Transverse colon (tissue), 4 donors: ENCODE measurements around the gene TIPARP. TPM values are rescaled to one million over a fixed set of nuclear protein-coding genes. Genes with fewer than 3 reads are reported as not detected.

ENCODE experiments used
- DNase-seq: peaks from one replicate; pipeline ENCODE4 v3.0.0-alpha.2; 2019
- H3K27ac ChIP-seq, 4 donors: fragments of 200-600 bp; sonication (generic); 2 replicates each; pipeline ENCODE4 v1.5.1; 2016 to 2018; ENCODE audit warnings: inconsistent platforms in 4 of 4
- H3K27me3 ChIP-seq: fragments of 200-600 bp; sonication (generic); 2 replicates; pipeline ENCODE4 v1.5.1; 2017; ENCODE audit warnings: inconsistent platforms
- H3K36me3 ChIP-seq, 4 donors: fragments of 200-600 bp; sonication (generic); 2 replicates each; pipeline ENCODE4 v1.5.1; 2017 to 2019; ENCODE audit warnings: inconsistent platforms in 4 of 4
- H3K4me1 ChIP-seq, 4 donors: fragments of 200-600 bp; sonication (generic); 2 replicates each; pipeline ENCODE4 v1.5.1; 2017 to 2020; ENCODE audit warnings: inconsistent platforms in 4 of 4
- H3K4me3 ChIP-seq, 4 donors: fragments of 200-600 bp; sonication (generic); 1 replicate in 1 of 4; 2 replicates in 3 of 4; pipeline versions ENCODE4 v1.5.1 to v1.6.1; 2017 to 2019; ENCODE audit warnings: inconsistent platforms in 4 of 4
- H3K9me3 ChIP-seq, 2 donors: fragments of 200-600 bp; sonication (generic); 2 replicates each; pipeline ENCODE4 v1.5.1; 2017 to 2019; ENCODE audit warnings: inconsistent platforms in 2 of 2
- EP300 ChIP-seq: sonication (generic); formaldehyde crosslinking; IDR thresholded peaks from one replicate; pipeline ENCODE4 v1.6.1; 2017; ENCODE audit warnings: antibody characterized with exemption, low read depth
- POLR2A ChIP-seq: fragments of 450-650 bp; IDR thresholded peaks from one replicate; pipeline ENCODE4 v1.6.1; 2016; ENCODE audit warnings: antibody characterized with exemption, mild to moderate bottlenecking, moderate library complexity
- POLR2AphosphoS5 ChIP-seq, 3 donors: sonication (generic); formaldehyde crosslinking; IDR thresholded peaks; one replicate each; pipeline ENCODE4 v1.6.1; 2016; ENCODE audit warnings: antibody characterized with exemption in 3 of 3
- WGBS, 2 donors: methylation state at CpG; one replicate each; pipeline ENCODE4 v1.1.5; 2018; ENCODE audit warnings: low coverage in 1 of 2; 5-methylcytosine and 5-hydroxymethylcytosine counted together
- in situ Hi-C, 4 donors: fragments of 200-750 bp; cut with MboI; loops; one replicate each; pipeline versions ENCODE4 v1.15.0 to v1.15.1; 2017; ENCODE audit warnings: low sequenced_read_pairs in 3 of 4, low pct_ligation_motif_present in 1 of 4, low pct_unique_long_range_greater_than_20kb in 1 of 4
- intact Hi-C: fragments of 100-400 bp; cut with DNase I; formaldehyde crosslinking; loops from one replicate; pipeline ENCODE4 v1.15.1; 2023; ENCODE audit warnings: low total_unique reads
- total RNA-seq, 4 donors: library from RNA; depleted of rRNA; stranded (reverse); fragments of >200 nt; gene quantifications; one replicate each; pipeline ENCODE4 v1.1.0, GENCODE V29; 2016
- TF ChIP-seq, protein P1 (sequence below), 5 experiments: fragments of 200-600 bp in 3 of 5; fragments of 450-650 bp in 2 of 5; sonication (generic) in 3 of 5; IDR thresholded peaks; 1 replicate in 2 of 5; 2 replicates in 3 of 5; pipeline ENCODE4 v1.5.1; 2016 to 2017; ENCODE audit warnings: antibody characterized with exemption in 5 of 5, inconsistent platforms in 3 of 5, mild to moderate bottlenecking in 2 of 5, moderate library complexity in 1 of 5

Gene TIPARP
- total RNA-seq, result 10 to 100 TPM; 11.9 to 47.1 (median 34.3) TPM

DNA sequence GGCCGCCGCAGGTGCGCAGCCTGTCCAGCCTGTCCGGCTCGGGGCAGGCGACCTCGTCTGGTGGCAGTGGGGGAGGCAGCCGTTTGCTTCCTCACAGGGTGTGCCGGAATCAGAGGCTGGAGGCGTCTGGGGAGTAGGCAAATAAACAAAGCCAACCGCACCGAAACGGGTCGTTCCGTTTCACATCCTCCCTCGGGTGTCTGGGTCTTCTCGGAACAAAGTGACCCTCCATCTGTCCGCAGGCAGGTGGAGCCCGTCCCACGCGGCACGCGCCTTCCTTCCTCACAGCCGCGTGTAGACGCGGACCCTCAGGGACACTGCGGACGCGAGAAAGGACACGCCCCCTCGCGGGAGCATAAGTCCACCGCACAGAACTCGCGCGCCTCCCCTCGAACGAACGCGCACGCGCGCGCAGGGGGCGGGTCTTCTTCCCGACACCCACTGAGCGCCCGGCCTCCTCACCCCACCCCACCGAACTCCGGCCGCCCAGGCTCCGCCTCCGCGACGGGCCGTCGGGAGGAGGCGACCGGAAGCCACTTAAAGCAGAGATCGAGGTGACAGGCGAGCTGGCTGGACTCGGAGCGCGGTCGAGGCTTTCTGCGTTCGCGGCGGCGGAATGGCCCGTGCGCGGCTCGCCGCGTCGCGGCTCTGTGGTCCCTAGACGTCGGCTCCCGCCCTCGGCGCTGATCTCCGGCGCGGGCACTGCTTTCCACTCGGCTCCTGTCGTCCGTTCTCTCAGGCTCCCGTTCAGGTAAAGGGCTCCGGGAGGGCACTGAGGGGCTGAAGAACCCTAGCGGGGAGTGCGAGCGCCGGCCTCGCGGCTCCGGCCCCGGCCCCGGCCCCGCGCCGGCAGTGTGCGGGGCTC lies at the start of gene TIPARP:
Gene TIPARP, plus strand, starts transcription at position 545 of the 865 bp plus-strand sequence. CDS start 3,108 bp downstream, outside the sequence.
- peak; percentile 100 for DNase-seq
- Histone ChIP-seq H3K9me3 (no peaks in the 10 kb centered on the region), H3K36me3 (peaks cover 0 to 13% (median 0%) of the 10 kb centered on the region in 4 donors), H3K27ac (peak within 1 kb of the TSS; percentile 97 to 100 (median 99)), H3K27me3 (no peaks in the 10 kb centered on the region), H3K4me1 (peaks cover 12 to 53% (median 23%) of the 10 kb centered on the region in 4 donors), H3K4me3 (peak within 1 kb of the TSS; percentile 69 to 98 (median 86))
- in situ Hi-C loops, result loop anchor here (10.0 to 25.0 kb wide), 4 partner anchors 112 to 537 kb away; partner anchors contain the start of gene SSR3 (in 2 of the 4)
- intact Hi-C loops, result loop anchor here (10.0 kb wide), 1 partner anchor 519 kb away; no protein-coding TSS in a partner anchor
- TF ChIP-seq EP300, result peak; percentile 67
- peak; percentile 100 for TF ChIP-seq POLR2A
- TF ChIP-seq POLR2AphosphoS5 (IDR thresholded peaks at IDR 0.05), result peak; percentile 100
- TF ChIP-seq, protein P1, sequence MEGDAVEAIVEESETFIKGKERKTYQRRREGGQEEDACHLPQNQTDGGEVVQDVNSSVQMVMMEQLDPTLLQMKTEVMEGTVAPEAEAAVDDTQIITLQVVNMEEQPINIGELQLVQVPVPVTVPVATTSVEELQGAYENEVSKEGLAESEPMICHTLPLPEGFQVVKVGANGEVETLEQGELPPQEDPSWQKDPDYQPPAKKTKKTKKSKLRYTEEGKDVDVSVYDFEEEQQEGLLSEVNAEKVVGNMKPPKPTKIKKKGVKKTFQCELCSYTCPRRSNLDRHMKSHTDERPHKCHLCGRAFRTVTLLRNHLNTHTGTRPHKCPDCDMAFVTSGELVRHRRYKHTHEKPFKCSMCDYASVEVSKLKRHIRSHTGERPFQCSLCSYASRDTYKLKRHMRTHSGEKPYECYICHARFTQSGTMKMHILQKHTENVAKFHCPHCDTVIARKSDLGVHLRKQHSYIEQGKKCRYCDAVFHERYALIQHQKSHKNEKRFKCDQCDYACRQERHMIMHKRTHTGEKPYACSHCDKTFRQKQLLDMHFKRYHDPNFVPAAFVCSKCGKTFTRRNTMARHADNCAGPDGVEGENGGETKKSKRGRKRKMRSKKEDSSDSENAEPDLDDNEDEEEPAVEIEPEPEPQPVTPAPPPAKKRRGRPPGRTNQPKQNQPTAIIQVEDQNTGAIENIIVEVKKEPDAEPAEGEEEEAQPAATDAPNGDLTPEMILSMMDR (IDR thresholded peaks at IDR 0.05), result peak; percentile 54 to 91 (median 71)
- WGBS, 2 donors, result 0% methylated on average over 67 of the region's 105 CpGs; no CpG with 5 or more reads in 1 of the 2 donors

GRCh38 chr3:156626104-156626503 lies 48.3 kb upstream of the TIPARP start:
- no peak for TF ChIP-seq POLR2A
- TF ChIP-seq, protein P1 (IDR thresholded peaks at IDR 0.05), result no peak
- no peak for TF ChIP-seq EP300
- no peak for TF ChIP-seq POLR2AphosphoS5 (IDR thresholded peaks at IDR 0.05)
- peak; percentile 33 for DNase-seq
- Histone ChIP-seq H3K9me3 (no peaks in the 10 kb centered on the region), H3K36me3 (no peaks in the 10 kb centered on the region), H3K4me1 (no peaks in the 10 kb centered on the region), H3K27me3 (no peaks in the 10 kb centered on the region), H3K4me3 (no peak overlapping the region), H3K27ac (no peak overlapping the region)
- WGBS, 2 donors, result 69% methylated on average over 5 of the region's 5 CpGs; no CpG with 5 or more reads in 1 of the 2 donors
- intact Hi-C loops (no loop called here), in situ Hi-C loops (no loop called here)

- Histone ChIP-seq H3K4me3 (no peak overlapping the region), H3K36me3 (no peaks in the 10 kb centered on the region), H3K4me1 (no peaks in the 10 kb centered on the region), H3K27me3 (no peaks in the 10 kb centered on the region), H3K9me3 (no peaks in the 10 kb centered on the region), H3K27ac (no peak overlapping the region)
- intact Hi-C loops (no loop called here), in situ Hi-C loops (no loop called here)
- TF ChIP-seq POLR2AphosphoS5 (IDR thresholded peaks at IDR 0.05) (no peak), EP300 (no peak), POLR2A (no peak)
- TF ChIP-seq, protein P1 (IDR thresholded peaks at IDR 0.05), result no peak
- no peak for DNase-seq
- WGBS, 2 donors, result 70 to 71% methylated on average over 3 of the region's 3 CpGs
These were observed 46.3 kb upstream of the TIPARP start for GRCh38 chr3:156627946-156628569.
